K562 (cell line): ENCODE data around the gene ITPKB. TPM values are rescaled to one million over a fixed set of nuclear protein-coding genes. Genes with fewer than 3 reads are reported as not detected.

Experiments
- ATAC-seq: fragments of 200-7000 bp; cut with Tn5 transposase; 3 replicates; pipeline ENCODE4 v1.9.1; 2020; ENCODE audit warnings: moderate library complexity
- BruUV-seq: library from RNA; stranded (reverse); fragments of 400-500 nt; replicated peaks from 2 replicates; lab custom pipeline; 2021; lab: Mats Ljungman, UMichigan
- CTCF ChIA-PET: fragments of 300-600 bp; formaldehyde crosslinking; extraction: SDS; loops from one replicate; lab custom pipeline; 2021; ENCODE audit warnings: low intra/inter-chr PET ratio; lab: Yijun Ruan, JAX
- POLR2A ChIA-PET: fragments of 300-600, 350-650 bp; sonication (Branson Sonifier 250); formaldehyde crosslinking; extraction: SDS; loops from one replicate; lab custom pipeline; 2021; ENCODE audit warnings: antibody characterized with exemption, inconsistent platforms; lab: Yijun Ruan, JAX
- DNase-seq, 4 experiments: peaks; one replicate each; pipeline versions ENCODE4 v3.0.0 to v3.0.0-alpha.2; 2011 to 2018; ENCODE audit warnings: low spot score in 3 of 4, mixed read lengths in 3 of 4; ENCODE audit errors: extremely low read depth in 1 of 4
- FAIRE-seq: peaks from 2 replicates; lab custom pipeline; 2011; peaks lifted over from hg19 to GRCh38; lab: Jason Lieb, UNC
- H2AFZ ChIP-seq: 2 replicates; pipeline ENCODE4 v1.6.0; 2011; ENCODE audit warnings: low read depth, low read length, control low read depth, inconsistent platforms
- H3K27ac ChIP-seq: fragments of 200-600 bp; 3 replicates; pipeline ENCODE4 v1.8.0; 2011; ENCODE audit warnings: low read depth, mild to moderate bottlenecking, control low read depth, inconsistent platforms, low read length, moderate library complexity, mixed read lengths; ENCODE audit errors: extremely low read depth
- H3K27me3 ChIP-seq, 2 experiments: fragments of 300-600 bp in 1 of 2; 2 replicates in 1 of 2; 3 replicates in 1 of 2; pipeline versions ENCODE4 v1.6.0 to v1.8.0; 2011; ENCODE audit warnings: inconsistent platforms in 2 of 2, low read length in 2 of 2, mild to moderate bottlenecking in 1 of 2, mixed read lengths in 1 of 2, moderate library complexity in 1 of 2; ENCODE audit not compliant: control insufficient read depth in 2 of 2, insufficient read depth in 2 of 2
- H3K36me3 ChIP-seq: fragments of 300-600 bp; 3 replicates; pipeline ENCODE4 v1.8.0; 2011; ENCODE audit warnings: mild to moderate bottlenecking, low read length, inconsistent platforms; ENCODE audit not compliant: control insufficient read depth, insufficient read depth
- H3K4me1 ChIP-seq, 2 experiments: fragments of 200-600 bp in 1 of 2; replicated peaks in 1 of 2; 2 replicates in 1 of 2; 3 replicates in 1 of 2; pipeline versions ENCODE4 v1.5.1 to v1.8.0; 2011; ENCODE audit warnings: inconsistent platforms in 2 of 2, low read length in 2 of 2, mild to moderate bottlenecking in 1 of 2, mixed read lengths in 1 of 2, moderate library complexity in 1 of 2; ENCODE audit not compliant: control insufficient read depth in 2 of 2, insufficient read depth in 2 of 2
- H3K4me2 ChIP-seq: 2 replicates; pipeline ENCODE4 v1.6.1; 2011; ENCODE audit warnings: low read length, control low read depth, inconsistent platforms, mixed read lengths; ENCODE audit not compliant: insufficient read depth
- H3K4me3 ChIP-seq: fragments of 200-600 bp; sonication (generic), shearing (Covaris generic); 2 replicates; pipeline ENCODE4 v1.5.1; 2016; ENCODE audit warnings: control low read depth, inconsistent platforms
- H3K79me2 ChIP-seq: fragments of 200-600 bp; 3 replicates; pipeline ENCODE4 v1.8.0; 2011; ENCODE audit warnings: low read length, inconsistent platforms; ENCODE audit not compliant: control insufficient read depth, insufficient read depth
- H3K9ac ChIP-seq, 2 experiments: 2 replicates each; pipeline versions ENCODE4 v1.6.0 to v1.6.1; 2011; ENCODE audit warnings: low read depth in 2 of 2, low read length in 2 of 2, control low read depth in 1 of 2, inconsistent platforms in 1 of 2, mild to moderate bottlenecking in 1 of 2, mixed read lengths in 1 of 2; ENCODE audit not compliant: insufficient read depth in 1 of 2
- H3K9me1 ChIP-seq: one replicate; pipeline ENCODE4 v1.6.0; 2011; ENCODE audit warnings: inconsistent platforms, mild to moderate bottlenecking, low read length, moderate library complexity; ENCODE audit not compliant: control insufficient read depth, insufficient read depth
- H3K9me3 ChIP-seq: replicated peaks from 2 replicates; pipeline ENCODE4 v1.5.1; 2011; ENCODE audit warnings: low read depth, low read length, inconsistent platforms; ENCODE audit not compliant: control insufficient read depth, insufficient read depth
- H4K20me1 ChIP-seq: replicated peaks from 2 replicates; pipeline ENCODE4 v1.6.1; 2011; ENCODE audit warnings: low read length, inconsistent platforms, mixed read lengths; ENCODE audit not compliant: control insufficient read depth, insufficient read depth
- CHD4 ChIP-seq: fragments of 200-600 bp; sonication (generic); IDR thresholded peaks from 3 replicates; pipeline ENCODE4 v1.6.1; 2012; ENCODE audit warnings: low read depth, mild to moderate bottlenecking, mixed read lengths, low read length, inconsistent platforms; ENCODE audit not compliant: insufficient read depth, insufficient replicate concordance, poor library complexity, severe bottlenecking
- E4F1 ChIP-seq: fragments of 250-450 bp; sonication (Bioruptor Pico); IDR thresholded peaks from 2 replicates; pipeline ENCODE4 v1.5.0; 2021; ENCODE audit warnings: mild to moderate bottlenecking, borderline replicate concordance
- GABPB1 ChIP-seq: sonication (generic); formaldehyde crosslinking; IDR thresholded peaks from 2 replicates; pipeline ENCODE4 v1.8.0; 2022; ENCODE audit warnings: mild to moderate bottlenecking, missing genetic modification reagents
- WGBS: fragments of 100-300 bp; shearing (Covaris generic); methylation state at CpG from one replicate; pipeline ENCODE4 v1.1.6; 2016; ENCODE audit warnings: low coverage, mixed read lengths; ENCODE audit not compliant: insufficient coverage; ENCODE audit errors: missing lambda C conversion rate; 5-methylcytosine and 5-hydroxymethylcytosine counted together
- in situ Hi-C: fragments of 300-500 bp; cut with MboI; formaldehyde crosslinking; loops from 4 replicates; pipeline ENCODE4 v1.15.0; 2018; ENCODE audit warnings: inconsistent platforms, mixed read lengths
- intact Hi-C: fragments of 100-400 bp; cut with micrococcal nuclease; formaldehyde crosslinking; loops from 2 replicates; pipeline ENCODE4 v1.14.2; 2022
- polyA plus RNA-seq, 8 experiments: library from polyadenylated mRNA; depleted of rRNA in 4 of 8; stranded (reverse) in 5 of 8; unstranded in 3 of 8; fragments of >200 nt; fragmentation: Nextera tagmentation in 2 of 8; fragmentation: Illumina TruSeq in 1 of 8; extraction: Ambion mirVana in 2 of 8; extraction: Trizol in 1 of 8; gene quantifications; 2 replicates each; pipeline versions ENCODE4 v1.2.1 to v1.2.3, GENCODE V29; 2011 to 2014; ENCODE audit warnings: inconsistent platforms in 1 of 8, missing spikeins in 1 of 8
- total RNA-seq, 7 experiments: library from RNA; depleted of rRNA in 6 of 7; stranded (reverse); fragments of >200 nt in 6 of 7; fragmentation: Illumina TruSeq in 2 of 7; extraction: Trizol in 2 of 7; gene quantifications; 2 replicates each; pipeline versions ENCODE4 v1.2.1 to v1.2.3, GENCODE V29; 2011 to 2021; ENCODE audit warnings: low replicate concordance in 1 of 7
- TF ChIP-seq, protein P1 (sequence below): fragments of 450-650 bp; formaldehyde crosslinking; IDR thresholded peaks from 2 replicates; pipeline ENCODE4 v1.4.0; 2020; ENCODE audit warnings: mild to moderate bottlenecking, moderate library complexity
- TF ChIP-seq, protein P2 (sequence below): sonication (generic); formaldehyde crosslinking; IDR thresholded peaks from 2 replicates; pipeline ENCODE4 v1.8.0; 2023; ENCODE audit warnings: missing genetic modification reagents, mild to moderate bottlenecking, borderline replicate concordance
- TF ChIP-seq, protein P3 (sequence below): fragments of 250-450 bp; sonication (Bioruptor Pico); IDR thresholded peaks from 2 replicates; pipeline ENCODE4 v1.6.1; 2021; ENCODE audit warnings: mild to moderate bottlenecking

The ITPKB gene
- total and polyA plus RNA-seq, 9 of the 15 experiments (the other 6 are each of a cell fraction or from before 2014, with no cell fraction given) = 0.01 to 0.22 TPM; not detected in 7

DNA sequence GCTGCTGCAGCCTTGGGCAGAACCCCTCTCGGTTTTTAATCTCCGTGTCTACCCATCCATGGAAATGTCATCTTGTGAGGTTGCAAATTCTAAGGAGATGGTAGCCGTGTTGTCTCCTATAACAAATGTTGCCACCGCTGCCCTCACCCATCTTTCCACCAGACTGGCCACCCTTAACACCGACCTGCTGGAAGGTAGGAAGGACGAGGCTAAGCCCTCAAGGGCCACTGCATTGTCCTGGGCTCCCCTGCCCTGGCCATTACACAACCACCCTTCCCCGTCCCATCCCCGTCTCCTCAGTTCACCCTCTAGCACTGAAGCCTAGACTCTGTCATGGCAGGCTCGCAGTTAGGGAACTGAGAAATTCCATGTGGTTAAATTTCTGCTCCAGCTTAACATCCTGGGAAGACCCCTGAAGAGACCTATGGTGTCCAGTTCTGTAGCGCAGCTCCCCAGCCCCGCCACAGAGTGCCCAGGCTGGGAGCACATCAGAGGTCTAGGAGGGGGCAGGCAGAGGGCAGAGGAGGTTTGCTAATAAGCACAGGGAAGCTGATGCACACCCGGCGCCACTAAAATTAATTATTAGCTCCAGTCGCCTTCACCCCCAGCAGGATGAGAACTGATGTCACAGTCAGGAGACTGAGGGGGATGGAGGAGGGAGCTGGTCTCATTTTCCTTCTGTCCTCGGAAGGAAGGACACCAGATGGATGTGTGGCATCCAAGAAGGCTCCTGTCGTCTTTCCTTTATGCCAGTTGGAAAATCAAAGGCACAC, 152.2 kb downstream of the ITPKB start:
- Histone ChIP-seq H3K4me3 (no peak overlapping the region), H3K36me3 (no peaks in the 10 kb centered on the region), H3K27me3 (peaks cover 53 to 71% of the 10 kb centered on the region in 2 experiments), H4K20me1 (0 out of 2 replicates have a peak, but pooled peaks cover 3% of the 10 kb centered on the region), H2AFZ (no peak overlapping the region), H3K9me3 (no peaks in the 10 kb centered on the region), H3K9me1 (no peaks in the 10 kb centered on the region), H3K79me2 (no peaks in the 10 kb centered on the region), H3K4me1 (no peaks in the 10 kb centered on the region), H3K9ac (no peak overlapping the region), H3K4me2 (no peak overlapping the region), H3K27ac (no peak overlapping the region)
- intact Hi-C loops = no loop called here
- TF ChIP-seq CHD4 = no peak
- TF ChIP-seq, protein P1, sequence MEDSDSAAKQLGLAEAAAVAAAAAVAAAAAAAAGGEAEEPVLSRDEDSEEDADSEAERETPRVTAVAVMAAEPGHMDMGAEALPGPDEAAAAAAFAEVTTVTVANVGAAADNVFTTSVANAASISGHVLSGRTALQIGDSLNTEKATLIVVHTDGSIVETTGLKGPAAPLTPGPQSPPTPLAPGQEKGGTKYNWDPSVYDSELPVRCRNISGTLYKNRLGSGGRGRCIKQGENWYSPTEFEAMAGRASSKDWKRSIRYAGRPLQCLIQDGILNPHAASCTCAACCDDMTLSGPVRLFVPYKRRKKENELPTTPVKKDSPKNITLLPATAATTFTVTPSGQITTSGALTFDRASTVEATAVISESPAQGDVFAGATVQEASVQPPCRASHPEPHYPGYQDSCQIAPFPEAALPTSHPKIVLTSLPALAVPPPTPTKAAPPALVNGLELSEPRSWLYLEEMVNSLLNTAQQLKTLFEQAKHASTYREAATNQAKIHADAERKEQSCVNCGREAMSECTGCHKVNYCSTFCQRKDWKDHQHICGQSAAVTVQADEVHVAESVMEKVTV (CRISPR knock-in tag) = no peak
- no peak for TF ChIP-seq GABPB1 (CRISPR knock-in tag)
- no peak for TF ChIP-seq E4F1 (CRISPR knock-in tag)
- TF ChIP-seq, protein P2, sequence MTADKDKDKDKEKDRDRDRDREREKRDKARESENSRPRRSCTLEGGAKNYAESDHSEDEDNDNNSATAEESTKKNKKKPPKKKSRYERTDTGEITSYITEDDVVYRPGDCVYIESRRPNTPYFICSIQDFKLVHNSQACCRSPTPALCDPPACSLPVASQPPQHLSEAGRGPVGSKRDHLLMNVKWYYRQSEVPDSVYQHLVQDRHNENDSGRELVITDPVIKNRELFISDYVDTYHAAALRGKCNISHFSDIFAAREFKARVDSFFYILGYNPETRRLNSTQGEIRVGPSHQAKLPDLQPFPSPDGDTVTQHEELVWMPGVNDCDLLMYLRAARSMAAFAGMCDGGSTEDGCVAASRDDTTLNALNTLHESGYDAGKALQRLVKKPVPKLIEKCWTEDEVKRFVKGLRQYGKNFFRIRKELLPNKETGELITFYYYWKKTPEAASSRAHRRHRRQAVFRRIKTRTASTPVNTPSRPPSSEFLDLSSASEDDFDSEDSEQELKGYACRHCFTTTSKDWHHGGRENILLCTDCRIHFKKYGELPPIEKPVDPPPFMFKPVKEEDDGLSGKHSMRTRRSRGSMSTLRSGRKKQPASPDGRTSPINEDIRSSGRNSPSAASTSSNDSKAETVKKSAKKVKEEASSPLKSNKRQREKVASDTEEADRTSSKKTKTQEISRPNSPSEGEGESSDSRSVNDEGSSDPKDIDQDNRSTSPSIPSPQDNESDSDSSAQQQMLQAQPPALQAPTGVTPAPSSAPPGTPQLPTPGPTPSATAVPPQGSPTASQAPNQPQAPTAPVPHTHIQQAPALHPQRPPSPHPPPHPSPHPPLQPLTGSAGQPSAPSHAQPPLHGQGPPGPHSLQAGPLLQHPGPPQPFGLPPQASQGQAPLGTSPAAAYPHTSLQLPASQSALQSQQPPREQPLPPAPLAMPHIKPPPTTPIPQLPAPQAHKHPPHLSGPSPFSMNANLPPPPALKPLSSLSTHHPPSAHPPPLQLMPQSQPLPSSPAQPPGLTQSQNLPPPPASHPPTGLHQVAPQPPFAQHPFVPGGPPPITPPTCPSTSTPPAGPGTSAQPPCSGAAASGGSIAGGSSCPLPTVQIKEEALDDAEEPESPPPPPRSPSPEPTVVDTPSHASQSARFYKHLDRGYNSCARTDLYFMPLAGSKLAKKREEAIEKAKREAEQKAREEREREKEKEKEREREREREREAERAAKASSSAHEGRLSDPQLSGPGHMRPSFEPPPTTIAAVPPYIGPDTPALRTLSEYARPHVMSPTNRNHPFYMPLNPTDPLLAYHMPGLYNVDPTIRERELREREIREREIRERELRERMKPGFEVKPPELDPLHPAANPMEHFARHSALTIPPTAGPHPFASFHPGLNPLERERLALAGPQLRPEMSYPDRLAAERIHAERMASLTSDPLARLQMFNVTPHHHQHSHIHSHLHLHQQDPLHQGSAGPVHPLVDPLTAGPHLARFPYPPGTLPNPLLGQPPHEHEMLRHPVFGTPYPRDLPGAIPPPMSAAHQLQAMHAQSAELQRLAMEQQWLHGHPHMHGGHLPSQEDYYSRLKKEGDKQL (CRISPR knock-in tag) = no peak
- TF ChIP-seq, protein P3, sequence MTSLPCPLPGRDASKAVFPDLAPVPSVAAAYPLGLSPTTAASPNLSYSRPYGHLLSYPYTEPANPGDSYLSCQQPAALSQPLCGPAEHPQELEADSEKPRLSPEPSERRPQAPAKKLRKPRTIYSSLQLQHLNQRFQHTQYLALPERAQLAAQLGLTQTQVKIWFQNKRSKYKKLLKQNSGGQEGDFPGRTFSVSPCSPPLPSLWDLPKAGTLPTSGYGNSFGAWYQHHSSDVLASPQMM (CRISPR knock-in tag) = no peak
- no peak for FAIRE-seq
- no TSS peak for BruUV-seq
- in situ Hi-C loops = no loop called here
- CTCF ChIA-PET = no interaction called here
- ATAC-seq = no peak
- POLR2A ChIA-PET = interaction anchor here (0.7 to 1.1 kb wide), 3 partner anchors 16 to 174 kb away, joined by 3 read pairs; no protein-coding TSS in a partner anchor
- DNase-seq = no peak
- WGBS = 0% methylated on average over 15 of the region's 16 CpGs
